GM12878 (cell line): ENCODE results near the gene DDAH1. TPM values are rescaled to one million over a fixed set of nuclear protein-coding genes. Genes with fewer than 3 reads are reported as not detected.

ENCODE experiments used
- ATAC-seq: fragments of 200-7000 bp; cut with Tn5 transposase; 3 replicates; pipeline ENCODE4 v1.9.1; 2020; ENCODE audit warnings: mild to moderate bottlenecking, moderate library complexity
- BruUV-seq: library from RNA; stranded (reverse); fragments of 400-500 nt; replicated peaks from 2 replicates; lab custom pipeline; 2021; lab: Mats Ljungman, UMichigan
- CTCF ChIA-PET: fragments of 300-600 bp; sonication (Branson Sonifier 250); formaldehyde crosslinking; extraction: SDS; loops from one replicate; lab custom pipeline; 2021; ENCODE audit warnings: inconsistent platforms; lab: Yijun Ruan, JAX
- POLR2A ChIA-PET: fragments of 350-600 bp; formaldehyde crosslinking; extraction: SDS; loops from one replicate; lab custom pipeline; 2021; ENCODE audit warnings: inconsistent platforms; lab: Charles Lee
- RAD21 ChIA-PET: fragments of 300-600 bp; sonication (Branson Sonifier 250); formaldehyde crosslinking; loops from one replicate; lab custom pipeline; 2023; ENCODE audit warnings: antibody characterized with exemption; ENCODE audit not compliant: unreplicated experiment; lab: Charles Lee
- SMC1A ChIA-PET: fragments of 300-600 bp; sonication (Branson Sonifier 250); formaldehyde crosslinking; loops from one replicate; lab custom pipeline; 2023; ENCODE audit not compliant: unreplicated experiment, uncharacterized antibody; lab: Charles Lee
- DNase-seq: peaks from one replicate; pipeline ENCODE4 v3.0.0-alpha.2; 2011; ENCODE audit warnings: low read depth, low spot score
- FAIRE-seq: peaks from 3 replicates; lab custom pipeline; 2011; peaks lifted over from hg19 to GRCh38; lab: Jason Lieb, UNC
- H2AFZ ChIP-seq: 2 replicates; pipeline ENCODE4 v1.6.0; 2011; ENCODE audit warnings: low read depth, low read length, control low read depth; ENCODE audit not compliant: control insufficient read depth
- H3K27ac ChIP-seq: 2 replicates; pipeline ENCODE4 v1.5.1; 2011; ENCODE audit warnings: control low read depth; ENCODE audit not compliant: control insufficient read depth, insufficient read depth
- H3K27me3 ChIP-seq, 2 experiments: replicated peaks in 1 of 2; 2 replicates each; pipeline versions ENCODE4 v1.6.0 to v1.6.1; 2011; ENCODE audit warnings: low read length in 1 of 2; ENCODE audit not compliant: control insufficient read depth in 2 of 2, insufficient read depth in 2 of 2
- H3K36me3 ChIP-seq, 2 experiments: 2 replicates each; pipeline ENCODE4 v1.5.1; 2011; ENCODE audit warnings: low read length in 1 of 2; ENCODE audit not compliant: control insufficient read depth in 2 of 2, insufficient read depth in 2 of 2
- H3K4me1 ChIP-seq: 2 replicates; pipeline ENCODE4 v1.6.1; 2011; ENCODE audit warnings: mild to moderate bottlenecking, low read length, moderate library complexity, mixed read lengths; ENCODE audit not compliant: control insufficient read depth, insufficient read depth
- H3K4me2 ChIP-seq: 2 replicates; pipeline ENCODE4 v1.6.0; 2011; ENCODE audit warnings: control low read depth; ENCODE audit not compliant: control insufficient read depth, insufficient read depth
- H3K4me3 ChIP-seq: fragments of 200-600 bp; sonication (generic); 2 replicates; pipeline ENCODE4 v1.5.1; 2016
- H3K79me2 ChIP-seq: 2 replicates; pipeline ENCODE4 v1.6.0; 2011; ENCODE audit warnings: low read length; ENCODE audit not compliant: control insufficient read depth, insufficient read depth
- H3K9ac ChIP-seq: 2 replicates; pipeline ENCODE4 v1.8.0; 2011; ENCODE audit warnings: low read length, control low read depth, mixed read lengths; ENCODE audit not compliant: control insufficient read depth, insufficient read depth
- H3K9me3 ChIP-seq: replicated peaks from 3 replicates; pipeline ENCODE4 v1.5.1; 2011; ENCODE audit warnings: mild to moderate bottlenecking, low read length; ENCODE audit not compliant: control insufficient read depth, insufficient read depth
- H4K20me1 ChIP-seq: 2 replicates; pipeline ENCODE4 v1.6.0; 2011; ENCODE audit not compliant: control insufficient read depth, insufficient read depth
- BMI1 ChIP-seq: fragments of 450-650 bp; IDR thresholded peaks from 2 replicates; pipeline ENCODE4 v1.6.1; 2016; ENCODE audit warnings: mild to moderate bottlenecking, moderate library complexity, borderline replicate concordance
- CREM ChIP-seq: IDR thresholded peaks from 2 replicates; pipeline ENCODE4 v1.6.1; 2014; ENCODE audit warnings: antibody characterized with exemption, low read depth
- E2F8 ChIP-seq: fragments of 450-650 bp; IDR thresholded peaks from 2 replicates; pipeline ENCODE4 v1.6.1; 2018; ENCODE audit warnings: mild to moderate bottlenecking, low read depth, moderate library complexity; ENCODE audit not compliant: partially characterized antibody
- GABPA ChIP-seq: IDR thresholded peaks from 2 replicates; pipeline ENCODE4 v1.6.1; 2014; ENCODE audit warnings: antibody characterized with exemption, low read depth, mild to moderate bottlenecking, inconsistent platforms
- IKZF2 ChIP-seq, 2 experiments: fragments of 450-650 bp; IDR thresholded peaks; 2 replicates each; pipeline ENCODE4 v1.6.1; 2017; ENCODE audit warnings: mild to moderate bottlenecking in 2 of 2, moderate library complexity in 2 of 2
- KLF5 ChIP-seq: fragments of 450-650 bp; IDR thresholded peaks from 2 replicates; pipeline ENCODE4 v1.6.1; 2014; ENCODE audit warnings: mild to moderate bottlenecking; ENCODE audit not compliant: partially characterized antibody
- NFXL1 ChIP-seq: fragments of 450-650 bp; IDR thresholded peaks from 2 replicates; pipeline ENCODE4 v1.6.1; 2017; ENCODE audit warnings: antibody characterized with exemption, mild to moderate bottlenecking, borderline replicate concordance
- POU2F2 ChIP-seq: IDR thresholded peaks from 3 replicates; pipeline ENCODE4 v1.6.1; 2011; ENCODE audit warnings: low read depth, mild to moderate bottlenecking, low read length, borderline replicate concordance
- RB1 ChIP-seq: fragments of 450-650 bp; formaldehyde crosslinking; IDR thresholded peaks from 2 replicates; pipeline ENCODE4 v1.6.1; 2017; ENCODE audit warnings: mild to moderate bottlenecking, borderline replicate concordance
- TAF1 ChIP-seq: IDR thresholded peaks from 2 replicates; pipeline ENCODE4 v1.6.1; 2011; ENCODE audit warnings: mild to moderate bottlenecking, low read depth, low read length, borderline replicate concordance
- ZNF622 ChIP-seq: fragments of 450-650 bp; IDR thresholded peaks from 2 replicates; pipeline ENCODE4 v1.6.1; 2017; ENCODE audit warnings: mild to moderate bottlenecking, inconsistent platforms
- WGBS: methylation state at CpG from one replicate; pipeline ENCODE4 v1.1.6; 2016; ENCODE audit warnings: low lambda C conversion rate; ENCODE audit not compliant: insufficient replicate concordance, insufficient coverage; ENCODE audit errors: missing lambda C conversion rate; 5-methylcytosine and 5-hydroxymethylcytosine counted together
- in situ Hi-C: fragments of 300-500 bp; cut with MboI; formaldehyde crosslinking; loops from 9 replicates; pipeline ENCODE4 v1.14.3; 2018; ENCODE audit warnings: mixed read lengths
- intact Hi-C: fragments of 100-400 bp; cut with micrococcal nuclease; formaldehyde crosslinking; loops from one replicate; pipeline ENCODE4 v1.14.2; 2022; ENCODE audit not compliant: unreplicated experiment
- polyA plus RNA-seq, 11 experiments: library from polyadenylated mRNA; depleted of rRNA in 4 of 11; unstranded in 6 of 11; stranded (reverse) in 5 of 11; fragments of >200 nt; fragmentation: Nextera tagmentation in 4 of 11; fragmentation: Illumina TruSeq in 1 of 11; extraction: Ambion mirVana in 4 of 11; extraction: Trizol in 1 of 11; gene quantifications; 1 replicate in 1 of 11; 2 replicates in 10 of 11; pipeline versions ENCODE4 v1.2.1 to v1.2.3, GENCODE V29; 2011 to 2016; ENCODE audit warnings: inconsistent platforms in 2 of 11, missing spikeins in 2 of 11, low read depth in 1 of 11
- total RNA-seq, 4 experiments: library from RNA; depleted of rRNA in 3 of 4; stranded (reverse); fragments of >200 nt in 3 of 4; fragmentation: Illumina TruSeq in 1 of 4; extraction: Trizol in 1 of 4; gene quantifications; 2 replicates each; pipeline versions ENCODE4 v1.2.1 to v1.2.3, GENCODE V29; 2013 to 2021
- TF ChIP-seq, protein P1 (sequence below): IDR thresholded peaks from 2 replicates; pipeline ENCODE4 v1.6.1; 2011; ENCODE audit warnings: borderline replicate concordance, low read depth, mild to moderate bottlenecking, moderate library complexity, low read length; ENCODE audit not compliant: insufficient read depth, poor library complexity, severe bottlenecking
- TF ChIP-seq, protein P2 (sequence below): fragments of 450-650 bp; formaldehyde crosslinking; IDR thresholded peaks from 2 replicates; pipeline ENCODE4 v1.4.0; 2022; ENCODE audit warnings: mild to moderate bottlenecking, moderate library complexity

Gene DDAH1
- total and polyA plus RNA-seq, 10 of the 15 experiments (the other 5 are each of a cell fraction or from before 2014, with no cell fraction given), result 0.07 to 0.88 (median 0.27) TPM; not detected in 6

- TF ChIP-seq NFXL1, result no peak
- TF ChIP-seq, protein P1, sequence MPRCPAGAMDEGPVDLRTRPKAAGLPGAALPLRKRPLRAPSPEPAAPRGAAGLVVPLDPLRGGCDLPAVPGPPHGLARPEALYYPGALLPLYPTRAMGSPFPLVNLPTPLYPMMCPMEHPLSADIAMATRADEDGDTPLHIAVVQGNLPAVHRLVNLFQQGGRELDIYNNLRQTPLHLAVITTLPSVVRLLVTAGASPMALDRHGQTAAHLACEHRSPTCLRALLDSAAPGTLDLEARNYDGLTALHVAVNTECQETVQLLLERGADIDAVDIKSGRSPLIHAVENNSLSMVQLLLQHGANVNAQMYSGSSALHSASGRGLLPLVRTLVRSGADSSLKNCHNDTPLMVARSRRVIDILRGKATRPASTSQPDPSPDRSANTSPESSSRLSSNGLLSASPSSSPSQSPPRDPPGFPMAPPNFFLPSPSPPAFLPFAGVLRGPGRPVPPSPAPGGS, result no peak
- TF ChIP-seq ZNF622, result no peak
- no peak for TF ChIP-seq GABPA
- TF ChIP-seq, protein P2, sequence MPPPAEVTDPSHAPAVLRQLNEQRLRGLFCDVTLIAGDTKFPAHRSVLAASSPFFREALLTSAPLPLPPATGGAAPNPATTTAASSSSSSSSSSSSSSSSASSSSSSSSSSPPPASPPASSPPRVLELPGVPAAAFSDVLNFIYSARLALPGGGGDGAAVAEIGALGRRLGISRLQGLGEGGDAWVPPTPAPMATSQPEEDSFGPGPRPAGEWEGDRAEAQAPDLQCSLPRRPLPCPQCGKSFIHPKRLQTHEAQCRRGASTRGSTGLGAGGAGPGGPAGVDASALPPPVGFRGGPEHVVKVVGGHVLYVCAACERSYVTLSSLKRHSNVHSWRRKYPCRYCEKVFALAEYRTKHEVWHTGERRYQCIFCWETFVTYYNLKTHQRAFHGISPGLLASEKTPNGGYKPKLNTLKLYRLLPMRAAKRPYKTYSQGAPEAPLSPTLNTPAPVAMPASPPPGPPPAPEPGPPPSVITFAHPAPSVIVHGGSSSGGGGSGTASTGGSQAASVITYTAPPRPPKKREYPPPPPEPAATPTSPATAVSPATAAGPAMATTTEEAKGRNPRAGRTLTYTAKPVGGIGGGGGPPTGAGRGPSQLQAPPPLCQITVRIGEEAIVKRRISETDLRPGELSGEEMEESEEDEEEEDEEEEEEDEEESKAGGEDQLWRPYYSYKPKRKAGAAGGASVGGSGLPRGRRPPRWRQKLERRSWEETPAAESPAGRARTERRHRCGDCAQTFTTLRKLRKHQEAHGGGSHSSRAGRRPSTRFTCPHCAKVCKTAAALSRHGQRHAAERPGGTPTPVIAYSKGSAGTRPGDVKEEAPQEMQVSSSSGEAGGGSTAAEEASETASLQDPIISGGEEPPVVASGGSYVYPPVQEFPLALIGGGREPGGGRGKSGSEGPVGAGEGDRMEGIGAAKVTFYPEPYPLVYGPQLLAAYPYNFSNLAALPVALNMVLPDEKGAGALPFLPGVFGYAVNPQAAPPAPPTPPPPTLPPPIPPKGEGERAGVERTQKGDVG (CRISPR knock-in tag), result no peak
- TF ChIP-seq, all 136 proteins: peak for 0
Observed at GRCh38 chr1:85279458-85280080, 185.4 kb downstream of the DDAH1 start (continued).

DNA sequence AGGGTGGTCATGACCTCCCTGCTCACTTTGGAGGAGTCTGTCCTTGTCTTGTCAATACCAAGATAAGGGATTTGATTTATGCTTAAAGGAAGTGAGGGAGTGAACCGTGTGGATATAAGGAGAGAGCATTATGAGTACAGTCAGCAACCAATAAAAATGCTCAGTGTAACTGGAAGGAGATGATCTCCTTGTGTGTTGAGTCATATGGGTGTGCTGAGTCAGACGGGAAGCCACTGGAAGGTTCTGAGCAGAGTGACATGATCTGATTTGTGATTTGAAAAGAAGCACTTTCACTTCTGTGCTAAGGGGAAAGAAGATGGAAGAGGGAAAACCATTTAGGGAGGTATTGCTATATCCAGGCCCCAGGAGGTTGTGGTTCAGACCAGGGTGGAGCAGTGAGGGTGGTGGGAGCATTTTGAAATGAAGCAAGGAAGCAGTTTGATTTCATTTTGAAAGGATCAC, 186.1 kb downstream of the DDAH1 start:
- Histone ChIP-seq H3K4me1 (peaks cover 4% of the 10 kb centered on the region), H3K27me3 (no peaks in the 10 kb centered on the region), H3K79me2 (peaks cover 27% of the 10 kb centered on the region), H3K9me3 (no peaks in the 10 kb centered on the region), H3K9ac (peak overlapping the region; percentile 41; the same call in 1 of the 2 replicates), H3K27ac (no peak overlapping the region), H2AFZ (peak overlapping the region; percentile 52), H3K4me2 (peak overlapping the region; percentile 49), H3K36me3 (no peaks in the 10 kb centered on the region), H3K4me3 (no peak overlapping the region), H4K20me1 (no peaks in the 10 kb centered on the region)
- RAD21 ChIA-PET, result no interaction called here
- BruUV-seq, result no TSS peak
- FAIRE-seq, result no peak
- CTCF ChIA-PET, result interaction anchor here (1.0 to 10.6 kb wide), 2 partner anchors 19 to 29 kb away, joined by 5 to 229 read pairs; partner anchors contain the start of gene C1orf52
- POLR2A ChIA-PET, result no interaction called here
- in situ Hi-C loops (loop anchor here (10.0 kb wide), 1 partner anchor 704 kb away; the partner anchor contains the start of gene CTBS), intact Hi-C loops (no loop called here)
- no peak for DNase-seq
- WGBS, result 0% methylated on average over 2 of the region's 2 CpGs
- peak; percentile 7 for ATAC-seq
- SMC1A ChIA-PET, result interaction anchor here (11.2 kb wide), 1 partner anchor 20 kb away, joined by 110 read pairs; the partner anchor contains the start of gene C1orf52
- TF ChIP-seq KLF5, result no peak
- no peak for TF ChIP-seq E2F8
- no peak for TF ChIP-seq BMI1
- TF ChIP-seq RB1, result no peak
- no peak for TF ChIP-seq TAF1
- no peak for TF ChIP-seq POU2F2
- peak; percentile 74 to 79 for TF ChIP-seq IKZF2 (IDR thresholded peaks at IDR 0.05)
- TF ChIP-seq CREM, result no peak
